Measurements from ENCODE around the gene AKR7A2. TPM values are rescaled to one million over a fixed set of nuclear protein-coding genes. Genes with fewer than 3 reads are reported as not detected.

The AKR7A2 gene
- total and polyA plus RNA-seq, 8 donors = 11.7 to 33.8 (median 27.8) TPM

- Histone ChIP-seq H3K36me3 (peaks cover 0 to 6% (median 0%) of the 10 kb centered on the region in 3 donors), H3K27ac (no peak overlapping the region), H3K9me3 (no peaks in the 10 kb centered on the region), H3K4me1 (no peaks in the 10 kb centered on the region), H3K27me3 (no peaks in the 10 kb centered on the region), H3K4me3 (no peak overlapping the region)
- intact Hi-C loops (cut with DNase I) = no loop called here
- DNase-seq = peak in 3 of 6 donors; percentile 31 to 51 (median 36)
- peak in 3 of 4 donors; percentile 22 to 69 (median 45) for ATAC-seq
- FAIRE-seq = no peak
- 78 to 85% methylated on average over 27 of the region's 27 CpGs for WGBS, 2 donors
- no peak for TF ChIP-seq CTCF (IDR thresholded peaks at IDR 0.05)
These were observed 26.4 kb upstream of the AKR7A2 start for GRCh38 chr1:19338323-19338762.

GRCh38 chr1:19337289-19337688 lies 25.3 kb upstream of the AKR7A2 start:
- H3K36me3 ChIP-seq = no peaks in the 10 kb centered on the region
- intact Hi-C loops (cut with DNase I) = no loop called here
- no peaks in the 10 kb centered on the region for H3K4me1 ChIP-seq
- H3K27ac ChIP-seq = no peak overlapping the region
- no peaks in the 10 kb centered on the region for H3K9me3 ChIP-seq
- WGBS, 2 donors = 97 to 98% methylated on average over 4 of the region's 4 CpGs
- FAIRE-seq = no peak
- TF ChIP-seq CTCF (IDR thresholded peaks at IDR 0.05) = no peak
- H3K27me3 ChIP-seq = no peaks in the 10 kb centered on the region
- no peak for DNase-seq
- no peak for ATAC-seq
- H3K4me3 ChIP-seq = no peak overlapping the region

DNA sequence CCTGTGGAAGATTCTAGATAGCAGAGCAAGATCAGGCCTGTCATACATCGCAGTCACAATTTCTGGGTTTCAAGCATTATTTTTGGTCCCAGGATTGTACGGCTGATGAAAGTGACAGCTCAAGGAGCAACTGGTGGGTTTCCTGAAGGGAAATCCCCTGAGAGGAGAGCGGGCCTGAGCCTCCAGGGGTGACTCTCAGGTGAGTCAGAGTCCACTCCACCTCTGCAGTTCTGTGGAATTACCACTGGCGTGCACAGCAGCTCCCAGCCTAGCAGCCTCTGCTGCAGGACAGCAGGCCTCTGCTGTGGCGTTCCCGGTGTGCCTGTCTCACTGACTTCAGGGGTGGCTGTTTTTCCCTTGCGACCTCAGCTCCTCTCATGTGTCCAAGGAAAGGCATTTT lies 24.6 kb upstream of the AKR7A2 start:
- no peaks in the 10 kb centered on the region for H3K9me3 ChIP-seq
- no peak for TF ChIP-seq CTCF (IDR thresholded peaks at IDR 0.05)
- no peaks in the 10 kb centered on the region for H3K36me3 ChIP-seq
- H3K27ac ChIP-seq = no peak overlapping the region
- 95 to 97% methylated on average over 7 of the region's 7 CpGs for WGBS, 2 donors
- no peak overlapping the region for H3K4me3 ChIP-seq
- no peaks in the 10 kb centered on the region for H3K4me1 ChIP-seq
- intact Hi-C loops (cut with DNase I) = no loop called here
- DNase-seq (peak in 1 of 6 donors; percentile 10), FAIRE-seq (no peak), ATAC-seq (no peak)
- no peaks in the 10 kb centered on the region for H3K27me3 ChIP-seq

- Histone ChIP-seq H3K9me3 (no peaks in the 10 kb centered on the region), H3K4me1 (no peaks in the 10 kb centered on the region), H3K36me3 (no peaks in the 10 kb centered on the region), H3K27ac (no peak overlapping the region), H3K27me3 (no peaks in the 10 kb centered on the region), H3K4me3 (no peak overlapping the region)
- intact Hi-C loops (cut with DNase I) = no loop called here
- no peak for ATAC-seq
- no peak for FAIRE-seq
- DNase-seq = no peak
- WGBS, 2 donors = 79 to 87% methylated on average over 9 of the region's 9 CpGs
- no peak for TF ChIP-seq CTCF (IDR thresholded peaks at IDR 0.05)
These were observed 21.8 kb upstream of the AKR7A2 start for GRCh38 chr1:19333587-19334354.

GRCh38 chr1:19332832-19333231 lies 20.9 kb upstream of the AKR7A2 start:
- TF ChIP-seq CTCF (IDR thresholded peaks at IDR 0.05) = no peak
- Histone ChIP-seq H3K4me1 (no peaks in the 10 kb centered on the region), H3K27ac (no peak overlapping the region), H3K9me3 (no peaks in the 10 kb centered on the region), H3K36me3 (peaks cover 0 to 6% (median 0%) of the 10 kb centered on the region in 3 donors), H3K27me3 (no peaks in the 10 kb centered on the region), H3K4me3 (no peak overlapping the region)
- intact Hi-C loops (cut with DNase I) = no loop called here
- DNase-seq = no peak
- ATAC-seq = no peak
- no peak for FAIRE-seq
- 91 to 97% methylated on average over 12 of the region's 12 CpGs for WGBS, 2 donors

Data from pancreas (tissue), 10 donors.